ENCODE data around the gene ZGPAT. TPM values are rescaled to one million over a fixed set of nuclear protein-coding genes. Genes with fewer than 3 reads are reported as not detected.
"Not testable (repeated sequence)": the region's sequence is repeated elsewhere in the genome, so short reads cannot be mapped to it uniquely, and the experiment has no call there.

ZGPAT gene
- total RNA-seq, 2 donors from 2014 or later = 32.6 to 41.1 TPM

- H3K36me3 ChIP-seq = peaks cover 40% of the 10 kb centered on the region
- DNase-seq (ENCODE audit: low spot score) = no peak
- H3K27ac ChIP-seq = no peak overlapping the region
Observed at GRCh38 chr20:63664861-63665594, 42.8 kb upstream of the ZGPAT start.

GRCh38 chr20:63665708-63666107, 42.1 kb upstream of the ZGPAT start:
- H3K4me1 ChIP-seq (ENCODE audit: control insufficient read depth in 1 of 2, low read depth in 2 of 2) = no peaks in the 10 kb centered on the region
- ATAC-seq (ENCODE audit: insufficient number of reproducible peaks, low FRiP score, low read depth) = no peak
- H3K4me3 ChIP-seq = no peak overlapping the region
- H3K27me3 ChIP-seq (replicated peaks; ENCODE audit: insufficient read depth) = no peaks in the 10 kb centered on the region
- no peak for DNase-seq (ENCODE audit: low spot score)
- no peaks in the 10 kb centered on the region for H3K9me3 ChIP-seq
- no peak overlapping the region for H3K27ac ChIP-seq
- peaks cover 40% of the 10 kb centered on the region for H3K36me3 ChIP-seq
- TF ChIP-seq CTCF (IDR thresholded peaks at IDR 0.05) = no peak

More at GRCh38 chr20:63664861-63665594, 42.8 kb upstream of the ZGPAT start:
- ATAC-seq (ENCODE audit: insufficient number of reproducible peaks, low FRiP score, low read depth) = no peak
- TF ChIP-seq CTCF (IDR thresholded peaks at IDR 0.05) = no peak
- H3K9me3 ChIP-seq = no peaks in the 10 kb centered on the region
- no peaks in the 10 kb centered on the region for H3K4me1 ChIP-seq (ENCODE audit: control insufficient read depth in 1 of 2, low read depth in 2 of 2)
- no peaks in the 10 kb centered on the region for H3K27me3 ChIP-seq (replicated peaks; ENCODE audit: insufficient read depth)
- no peak overlapping the region for H3K4me3 ChIP-seq

- Histone ChIP-seq H3K27me3 (replicated peaks; ENCODE audit: insufficient read depth) (no peaks in the 10 kb centered on the region), H3K4me3 (no peak overlapping the region), H3K36me3 (peaks cover 24% of the 10 kb centered on the region), H3K27ac (no peak overlapping the region), H3K9me3 (no peaks in the 10 kb centered on the region), H3K4me1 (ENCODE audit: control insufficient read depth in 1 of 2, low read depth in 2 of 2) (no peaks in the 10 kb centered on the region)
- TF ChIP-seq CTCF (IDR thresholded peaks at IDR 0.05) = no peak
- DNase-seq (ENCODE audit: low spot score) (no peak), ATAC-seq (ENCODE audit: insufficient number of reproducible peaks, low FRiP score, low read depth) (no peak)
Observed at GRCh38 chr20:63667858-63668257, 40.0 kb upstream of the ZGPAT start.

- Histone ChIP-seq H3K9me3 (no peaks in the 10 kb centered on the region), H3K27me3 (replicated peaks; ENCODE audit: insufficient read depth) (no peaks in the 10 kb centered on the region), H3K36me3 (peaks cover 22% of the 10 kb centered on the region), H3K27ac (no peak overlapping the region), H3K4me1 (ENCODE audit: control insufficient read depth in 1 of 2, low read depth in 2 of 2) (no peaks in the 10 kb centered on the region), H3K4me3 (no peak overlapping the region)
- ATAC-seq (ENCODE audit: insufficient number of reproducible peaks, low FRiP score, low read depth) (no peak), DNase-seq (ENCODE audit: low spot score) (no peak)
- TF ChIP-seq CTCF (IDR thresholded peaks at IDR 0.05) = no peak
Observed at GRCh38 chr20:63668351-63668750, 39.5 kb upstream of the ZGPAT start.

GRCh38 chr20:63671695-63672094, 36.1 kb upstream of the ZGPAT start:
- H3K27ac ChIP-seq; H3K9me3 ChIP-seq; H3K4me1 ChIP-seq (ENCODE audit: control insufficient read depth in 1 of 2, low read depth in 2 of 2); H3K4me3 ChIP-seq; ATAC-seq (ENCODE audit: insufficient number of reproducible peaks, low FRiP score, low read depth); DNase-seq (ENCODE audit: low spot score); H3K27me3 ChIP-seq (replicated peaks; ENCODE audit: insufficient read depth): not testable (repeated sequence)
- peaks cover 20% of the 10 kb centered on the region for H3K36me3 ChIP-seq

GRCh38 chr20:63672666-63673065, 35.2 kb upstream of the ZGPAT start:
- H3K27me3 ChIP-seq (replicated peaks; ENCODE audit: insufficient read depth) = no peaks in the 10 kb centered on the region
- no peak for ATAC-seq (ENCODE audit: insufficient number of reproducible peaks, low FRiP score, low read depth)
- no peaks in the 10 kb centered on the region for H3K9me3 ChIP-seq
- H3K4me1 ChIP-seq (ENCODE audit: control insufficient read depth in 1 of 2, low read depth in 2 of 2) = no peaks in the 10 kb centered on the region
- no peak overlapping the region for H3K27ac ChIP-seq
- no peak overlapping the region for H3K4me3 ChIP-seq
- TF ChIP-seq CTCF (IDR thresholded peaks at IDR 0.05) = no peak
- no peak for DNase-seq (ENCODE audit: low spot score)
- peaks cover 13% of the 10 kb centered on the region for H3K36me3 ChIP-seq
